Bronchial epithelial cell (primary cell): ENCODE data around the gene RAMP3. TPM values are rescaled to one million over a fixed set of nuclear protein-coding genes. Genes with fewer than 3 reads are reported as not detected.
A peak's percentile ranks its signal among the peaks of the same experiment; 100 is the strongest.

Source experiments
- DNase-seq: peaks from one replicate; pipeline ENCODE4 v3.0.0-alpha.2; 2010; ENCODE audit warnings: low read depth
- FAIRE-seq: peaks from 2 replicates; lab custom pipeline; 2011; peaks lifted over from hg19 to GRCh38; lab: Jason Lieb, UNC
- H3K27me3 ChIP-seq: 2 replicates; pipeline ENCODE4 v1.5.1; 2011; ENCODE audit warnings: low read length; ENCODE audit not compliant: control insufficient read depth, insufficient read depth
- H3K36me3 ChIP-seq: 2 replicates; pipeline ENCODE4 v1.5.1; 2011; ENCODE audit warnings: low read length; ENCODE audit not compliant: control insufficient read depth, insufficient read depth
- H3K4me3 ChIP-seq: 2 replicates; pipeline ENCODE4 v1.5.1; 2011; ENCODE audit warnings: mild to moderate bottlenecking, low read depth, low read length, control low read depth
- CTCF ChIP-seq: IDR thresholded peaks from 2 replicates; pipeline ENCODE4 v1.5.1; 2011; ENCODE audit warnings: mild to moderate bottlenecking, moderate library complexity, low read length, control low read depth, inconsistent platforms; ENCODE audit not compliant: insufficient read depth, severe bottlenecking
- total RNA-seq: library from RNA; depleted of rRNA; stranded (reverse); fragments of >200 nt; gene quantifications from 2 replicates; pipeline ENCODE4 v1.2.1, GENCODE V29; 2014

RAMP3 gene
- total RNA-seq, 1 donor from 2014 or later: not detected

- peaks cover 4% of the 10 kb centered on the region for H3K27me3 ChIP-seq
- FAIRE-seq (no peak), DNase-seq (peak; percentile 91)
- no peaks in the 10 kb centered on the region for H3K36me3 ChIP-seq
- no peak for TF ChIP-seq CTCF
- H3K4me3 ChIP-seq: no peak overlapping the region
These were observed 14.0 kb upstream of the RAMP3 start for GRCh38 chr7:45143616-45144015.

- peaks cover 6% of the 10 kb centered on the region for H3K27me3 ChIP-seq
- no peak for FAIRE-seq
- no peaks in the 10 kb centered on the region for H3K36me3 ChIP-seq
- no peak for TF ChIP-seq CTCF
- no peak overlapping the region for H3K4me3 ChIP-seq
- no peak for DNase-seq
These were observed 11.7 kb upstream of the RAMP3 start for GRCh38 chr7:45145881-45146280.

GRCh38 chr7:45146531-45147379 lies 10.8 kb upstream of the RAMP3 start:
- Histone ChIP-seq H3K27me3 (peaks cover 6% of the 10 kb centered on the region), H3K4me3 (no peak overlapping the region), H3K36me3 (no peaks in the 10 kb centered on the region)
- no peak for DNase-seq
- TF ChIP-seq CTCF: no peak
- peak; percentile 79 for FAIRE-seq

- peaks cover 6% of the 10 kb centered on the region for H3K27me3 ChIP-seq
- no peak overlapping the region for H3K4me3 ChIP-seq
- TF ChIP-seq CTCF: no peak
- FAIRE-seq: no peak
- DNase-seq: no peak
- no peaks in the 10 kb centered on the region for H3K36me3 ChIP-seq
These were observed 9.5 kb upstream of the RAMP3 start for GRCh38 chr7:45147858-45148652.

GRCh38 chr7:45148653-45148973 lies 9.0 kb upstream of the RAMP3 start:
- DNase-seq (no peak), FAIRE-seq (no peak)
- Histone ChIP-seq H3K27me3 (peaks cover 6% of the 10 kb centered on the region), H3K36me3 (no peaks in the 10 kb centered on the region), H3K4me3 (no peak overlapping the region)
- no peak for TF ChIP-seq CTCF
